ENCODE measurements around the gene WDR87.

Gene WDR87

GRCh38 chr19:37905946-37906868 is at the start of gene WDR87:
Gene WDR87 (minus strand): TSS chr19:37906594. CDS start chr19:37898239, 8,355 bp downstream.
- TF ChIP-seq, protein P1, sequence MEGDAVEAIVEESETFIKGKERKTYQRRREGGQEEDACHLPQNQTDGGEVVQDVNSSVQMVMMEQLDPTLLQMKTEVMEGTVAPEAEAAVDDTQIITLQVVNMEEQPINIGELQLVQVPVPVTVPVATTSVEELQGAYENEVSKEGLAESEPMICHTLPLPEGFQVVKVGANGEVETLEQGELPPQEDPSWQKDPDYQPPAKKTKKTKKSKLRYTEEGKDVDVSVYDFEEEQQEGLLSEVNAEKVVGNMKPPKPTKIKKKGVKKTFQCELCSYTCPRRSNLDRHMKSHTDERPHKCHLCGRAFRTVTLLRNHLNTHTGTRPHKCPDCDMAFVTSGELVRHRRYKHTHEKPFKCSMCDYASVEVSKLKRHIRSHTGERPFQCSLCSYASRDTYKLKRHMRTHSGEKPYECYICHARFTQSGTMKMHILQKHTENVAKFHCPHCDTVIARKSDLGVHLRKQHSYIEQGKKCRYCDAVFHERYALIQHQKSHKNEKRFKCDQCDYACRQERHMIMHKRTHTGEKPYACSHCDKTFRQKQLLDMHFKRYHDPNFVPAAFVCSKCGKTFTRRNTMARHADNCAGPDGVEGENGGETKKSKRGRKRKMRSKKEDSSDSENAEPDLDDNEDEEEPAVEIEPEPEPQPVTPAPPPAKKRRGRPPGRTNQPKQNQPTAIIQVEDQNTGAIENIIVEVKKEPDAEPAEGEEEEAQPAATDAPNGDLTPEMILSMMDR (IDR thresholded peaks at IDR 0.05; ENCODE audit: insufficient read depth, missing control alignments), result no peak
- DNase-seq (ENCODE audit: insufficient read length, low spot score), result peak; percentile 75
- no peak for FAIRE-seq

GRCh38 chr19:37955986-37956385 is 49.6 kb upstream of the WDR87 start:
- TF ChIP-seq, protein P1 (IDR thresholded peaks at IDR 0.05; ENCODE audit: insufficient read depth, missing control alignments), result no peak
- FAIRE-seq (no peak), DNase-seq (ENCODE audit: insufficient read length, low spot score) (no peak)

- DNase-seq (ENCODE audit: insufficient read length, low spot score) (no peak), FAIRE-seq (no peak)
- TF ChIP-seq, protein P1 (IDR thresholded peaks at IDR 0.05; ENCODE audit: insufficient read depth, missing control alignments), result no peak
Measured at GRCh38 chr19:37954421-37954874, 48.1 kb upstream of the WDR87 start.

- FAIRE-seq, result no peak
- TF ChIP-seq, protein P1 (IDR thresholded peaks at IDR 0.05; ENCODE audit: insufficient read depth, missing control alignments), result no peak
- DNase-seq (ENCODE audit: insufficient read length, low spot score), result no peak
Measured at GRCh38 chr19:37953918-37954303, 47.5 kb upstream of the WDR87 start.

DNA sequence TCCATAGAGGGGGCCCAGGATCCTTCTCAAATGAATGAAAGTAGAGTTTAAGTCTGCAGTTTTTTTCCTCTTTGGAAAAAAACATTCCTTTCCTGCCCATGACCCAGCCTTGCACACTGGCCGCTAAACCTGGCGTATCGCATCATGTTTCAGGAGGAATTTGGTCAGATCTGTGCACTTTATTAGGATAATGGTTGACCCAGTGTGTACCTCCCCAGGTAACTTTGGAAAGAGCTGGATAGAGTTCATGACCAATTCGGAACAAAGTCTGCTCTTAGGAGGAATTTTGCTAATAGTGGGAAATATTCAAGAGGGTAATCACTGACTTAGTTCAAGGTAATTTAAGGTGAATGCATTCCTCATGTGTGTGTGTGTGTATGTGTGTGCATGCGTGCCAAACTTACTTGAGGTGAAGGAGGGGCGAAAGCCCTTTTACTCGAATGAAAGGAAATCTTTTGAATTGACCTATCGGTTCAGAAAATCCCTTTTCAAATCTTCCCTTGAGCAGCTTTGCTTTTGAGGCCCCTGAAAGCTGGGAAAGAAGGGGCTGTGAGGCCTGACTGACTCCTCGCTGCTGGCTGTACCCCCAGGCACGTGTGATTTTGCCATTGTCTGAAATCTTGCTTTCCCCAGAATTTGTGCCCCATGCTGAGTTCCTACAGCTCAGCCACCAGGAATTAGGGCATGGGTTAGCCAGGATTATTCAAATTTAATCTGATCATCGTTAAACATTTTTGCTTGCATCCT is 47.0 kb upstream of the WDR87 start:
- TF ChIP-seq, protein P1 (IDR thresholded peaks at IDR 0.05; ENCODE audit: insufficient read depth, missing control alignments), result no peak
- FAIRE-seq, result no peak
- no peak for DNase-seq (ENCODE audit: insufficient read length, low spot score)

DNA sequence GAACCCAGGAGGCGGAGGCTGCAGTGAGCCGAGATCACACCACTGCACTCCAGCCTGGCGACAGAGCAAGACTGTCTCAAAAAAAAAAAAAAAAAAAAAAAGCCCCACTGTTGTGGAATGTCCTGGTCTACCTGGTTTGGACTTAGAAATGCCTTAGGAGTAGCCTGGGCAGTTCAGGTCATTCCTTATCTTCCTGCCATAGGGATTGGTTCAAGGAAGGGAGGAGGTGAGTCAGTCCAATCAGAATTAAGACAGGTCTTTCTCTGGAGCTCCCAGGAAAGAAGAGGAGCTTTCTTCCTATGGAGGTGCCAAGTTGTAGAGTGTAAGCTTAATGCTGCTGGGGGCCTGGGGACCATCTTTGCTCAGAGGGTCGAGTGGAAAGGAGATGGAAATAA is 45.4 kb upstream of the WDR87 start:
- DNase-seq (ENCODE audit: insufficient read length, low spot score) (no peak), FAIRE-seq (no peak)
- TF ChIP-seq, protein P1 (IDR thresholded peaks at IDR 0.05; ENCODE audit: insufficient read depth, missing control alignments), result no peak
